AG04449 (cell line): ENCODE results near the gene PDZD4.

Experiments used
- CTCF ChIA-PET: fragments of 350-600 bp; formaldehyde crosslinking; extraction: SDS; loops from one replicate; lab custom pipeline; 2021; ENCODE audit warnings: antibody characterized with exemption; lab: Yijun Ruan, JAX
- POLR2A ChIA-PET: fragments of 400-600, 350-600 bp; formaldehyde crosslinking; extraction: SDS; loops from one replicate; lab custom pipeline; 2020; ENCODE audit warnings: antibody characterized with exemption, inconsistent platforms; lab: Yijun Ruan, JAX
- DNase-seq: peaks from one replicate; pipeline ENCODE4 v3.0.0-alpha.2; 2010; ENCODE audit warnings: low read depth, low spot score
- H3K4me3 ChIP-seq: 2 replicates; pipeline ENCODE4 v1.5.1; 2011; ENCODE audit warnings: low read depth, mild to moderate bottlenecking, control low read depth, low read length
- CTCF ChIP-seq: IDR thresholded peaks from one replicate; pipeline ENCODE4 v1.5.1; 2011; ENCODE audit warnings: mild to moderate bottlenecking, moderate library complexity, low read length, control low read depth, inconsistent platforms; ENCODE audit not compliant: insufficient read depth; ENCODE audit errors: missing control alignments

PDZD4 gene

DNA sequence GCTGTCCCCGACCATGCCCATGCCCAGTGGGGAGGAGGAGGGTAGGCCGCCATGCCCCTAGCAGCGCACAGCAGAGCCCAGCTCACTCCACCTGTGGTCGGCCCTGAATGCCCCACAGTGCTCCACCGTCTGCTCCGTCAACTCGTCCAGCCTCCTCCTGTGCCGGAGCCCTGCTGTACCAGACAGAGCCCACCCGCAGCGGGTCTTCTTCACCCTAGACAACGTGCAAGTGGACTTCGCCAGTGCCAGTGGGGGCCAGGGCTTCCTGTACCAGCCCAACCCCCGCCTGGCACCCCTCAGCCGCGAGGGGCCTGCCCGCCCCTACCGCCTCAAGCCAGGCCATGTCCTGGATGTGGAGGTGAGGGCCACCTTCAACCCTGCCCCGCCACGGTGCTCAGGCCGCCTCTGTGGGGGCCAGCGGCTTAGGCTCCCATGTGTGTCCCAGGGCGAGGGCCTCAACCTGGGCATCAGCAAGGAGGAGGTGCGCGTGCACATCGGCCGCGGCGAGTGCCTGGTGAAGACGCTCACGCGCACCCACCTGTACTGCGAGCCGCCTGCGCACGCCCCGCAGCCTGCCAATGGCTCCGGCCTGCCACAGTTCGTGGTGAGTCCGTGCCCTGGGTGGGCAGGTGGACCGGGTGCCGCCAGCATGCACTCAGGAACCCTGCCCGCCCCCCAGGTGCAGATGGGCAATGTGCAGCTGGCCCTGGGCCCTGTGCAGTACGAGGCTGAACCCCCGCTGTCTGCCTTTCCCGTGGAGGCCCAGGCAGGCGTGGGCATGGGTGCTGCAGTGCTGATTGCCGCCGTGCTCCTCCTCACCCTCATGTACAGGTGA, 56.4 kb downstream of the PDZD4 start:
- ChIA-PET CTCF (no interaction called here), POLR2A (no interaction called here)
- no peak overlapping the region for H3K4me3 ChIP-seq
- DNase-seq = no peak
- no peak for TF ChIP-seq CTCF

- CTCF ChIA-PET = no interaction called here
- POLR2A ChIA-PET = no interaction called here
- no peak for TF ChIP-seq CTCF
- H3K4me3 ChIP-seq = no peak overlapping the region
- DNase-seq = no peak
Observed at GRCh38 chrX:153773218-153773611, 57.1 kb downstream of the PDZD4 start.

DNA sequence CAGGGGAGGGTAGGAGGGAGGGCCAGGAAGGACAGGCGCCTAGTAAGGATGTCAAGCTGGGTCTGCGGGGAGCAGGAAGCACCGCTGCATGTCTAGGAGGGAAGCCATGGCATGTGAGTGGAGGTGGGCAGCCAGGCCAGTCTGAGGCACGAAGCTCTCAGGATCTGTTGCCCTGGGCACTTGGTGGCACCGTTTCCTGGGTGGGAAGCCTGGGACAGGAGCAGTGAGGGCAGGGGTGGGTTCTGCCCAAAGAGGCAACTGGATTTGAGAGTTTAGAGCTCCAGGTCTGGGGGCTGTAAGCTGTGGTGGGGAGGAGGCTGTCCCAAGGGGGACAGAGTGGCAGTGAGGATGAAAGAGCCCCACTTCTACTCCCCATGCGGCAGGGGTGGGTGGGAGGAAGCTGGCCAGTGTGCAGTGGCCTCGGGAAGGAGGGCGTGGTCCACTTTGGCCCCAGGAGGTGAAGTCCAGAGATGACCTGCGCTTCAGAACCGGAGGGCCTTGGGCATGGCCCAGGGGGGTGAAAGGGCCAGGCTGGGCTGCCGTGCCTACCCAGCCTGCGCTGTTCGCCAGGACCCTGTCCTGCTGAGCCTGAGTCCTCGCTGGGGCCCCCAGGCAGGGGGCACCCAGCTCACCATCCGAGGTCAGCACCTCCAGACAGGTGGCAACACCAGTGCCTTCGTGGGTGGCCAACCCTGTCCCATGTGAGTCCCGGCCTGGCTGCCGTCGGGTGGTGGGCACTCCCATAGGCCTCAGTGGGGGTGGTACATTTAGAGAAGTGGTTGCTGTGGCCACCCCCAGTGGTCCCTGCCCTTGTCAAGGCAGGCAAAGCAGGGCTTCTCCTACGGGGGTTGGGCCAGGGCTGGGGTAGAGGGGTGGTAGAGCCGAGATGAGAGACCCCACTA, 57.8 kb downstream of the PDZD4 start:
- DNase-seq = no peak
- CTCF ChIA-PET = interaction anchor here (1.5 kb wide), 1 partner anchor 174 kb away, joined by 4 read pairs; no protein-coding TSS in a partner anchor
- no peak for TF ChIP-seq CTCF
- no peak overlapping the region for H3K4me3 ChIP-seq
- POLR2A ChIA-PET = no interaction called here

DNA sequence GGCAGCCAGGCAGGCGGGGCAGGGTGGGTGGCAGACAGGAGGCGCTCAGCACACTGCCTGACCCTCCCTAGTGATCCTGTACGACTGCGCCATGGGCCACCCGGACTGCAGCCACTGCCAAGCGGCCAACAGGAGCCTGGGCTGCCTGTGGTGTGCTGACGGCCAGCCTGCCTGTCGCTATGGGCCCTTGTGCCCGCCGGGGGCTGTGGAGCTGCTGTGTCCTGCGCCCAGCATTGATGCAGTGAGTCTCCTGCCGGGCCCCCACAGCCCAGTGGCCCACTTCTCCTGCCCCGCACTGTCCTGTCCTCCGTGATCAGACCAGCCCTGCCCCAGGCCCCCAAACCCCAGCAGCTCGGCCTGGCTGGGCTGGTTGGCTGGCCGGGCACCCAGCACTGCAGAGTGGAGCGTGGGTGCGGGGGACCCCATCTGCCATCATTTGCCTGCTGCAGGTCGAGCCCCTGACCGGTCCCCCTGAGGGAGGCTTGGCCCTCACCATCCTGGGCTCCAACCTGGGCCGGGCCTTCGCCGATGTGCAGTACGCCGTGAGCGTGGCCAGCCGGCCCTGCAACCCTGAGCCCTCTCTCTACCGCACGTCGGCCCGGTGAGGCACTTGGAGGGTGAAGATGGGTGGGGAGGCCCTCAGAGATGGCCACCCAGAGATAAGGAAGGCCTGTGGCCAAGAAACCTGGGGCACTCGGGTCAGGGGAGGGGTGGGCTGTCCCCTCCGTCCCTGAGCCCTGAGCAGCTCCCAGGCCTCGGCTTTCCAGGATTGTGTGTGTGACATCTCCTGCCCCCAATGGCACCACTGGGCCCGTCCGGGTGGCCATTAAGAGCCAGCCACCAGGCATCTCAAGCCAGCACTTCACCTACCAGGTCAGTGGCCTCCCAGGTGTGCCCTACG, 58.7 kb downstream of the PDZD4 start:
- POLR2A ChIA-PET = no interaction called here
- no peak overlapping the region for H3K4me3 ChIP-seq
- CTCF ChIA-PET = interaction anchor here (1.5 kb wide), 1 partner anchor 175 kb away, joined by 4 read pairs; no protein-coding TSS in a partner anchor
- DNase-seq = no peak
- no peak for TF ChIP-seq CTCF

- ChIA-PET POLR2A (no interaction called here), CTCF (no interaction called here)
- TF ChIP-seq CTCF = no peak
- H3K4me3 ChIP-seq = no peak overlapping the region
- DNase-seq = no peak
Observed at GRCh38 chrX:153770601-153771414, 59.5 kb downstream of the PDZD4 start.
